NCI-H146 (cell line): Measurements from ENCODE around the gene GPR15LG.
"Not testable (repeated sequence)": the region's sequence is repeated elsewhere in the genome, so short reads cannot be mapped to it uniquely, and the experiment has no call there.

ENCODE experiments used
- DNase-seq: peaks from one replicate; lab custom pipeline; 2025; lab: John Stamatoyannopoulos, UW

GPR15LG gene

DNA sequence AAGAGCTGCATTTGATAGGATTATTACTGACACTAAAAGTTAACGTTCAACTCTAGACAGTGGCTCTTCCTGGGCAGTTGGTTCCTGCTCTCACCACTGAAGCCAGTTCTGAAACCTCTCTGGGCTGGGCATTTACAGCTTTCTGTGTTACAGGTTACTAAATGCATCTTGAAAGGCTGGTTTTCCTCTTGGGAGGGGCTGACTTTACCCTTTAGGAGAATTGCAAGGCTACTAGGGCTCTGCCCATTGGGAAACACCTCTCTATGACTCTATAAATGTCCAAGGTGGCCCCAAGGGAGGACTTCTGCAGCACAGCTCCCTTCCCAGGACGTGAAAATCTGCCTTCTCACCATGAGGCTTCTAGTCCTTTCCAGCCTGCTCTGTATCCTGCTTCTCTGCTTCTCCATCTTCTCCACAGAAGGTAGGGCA lies at the start of gene GPR15LG:
GPR15LG (plus strand) TSS at position 301 of the 429 bp plus-strand sequence; CDS start at position 352, 51 bp downstream.
- no peak for DNase-seq

DNA sequence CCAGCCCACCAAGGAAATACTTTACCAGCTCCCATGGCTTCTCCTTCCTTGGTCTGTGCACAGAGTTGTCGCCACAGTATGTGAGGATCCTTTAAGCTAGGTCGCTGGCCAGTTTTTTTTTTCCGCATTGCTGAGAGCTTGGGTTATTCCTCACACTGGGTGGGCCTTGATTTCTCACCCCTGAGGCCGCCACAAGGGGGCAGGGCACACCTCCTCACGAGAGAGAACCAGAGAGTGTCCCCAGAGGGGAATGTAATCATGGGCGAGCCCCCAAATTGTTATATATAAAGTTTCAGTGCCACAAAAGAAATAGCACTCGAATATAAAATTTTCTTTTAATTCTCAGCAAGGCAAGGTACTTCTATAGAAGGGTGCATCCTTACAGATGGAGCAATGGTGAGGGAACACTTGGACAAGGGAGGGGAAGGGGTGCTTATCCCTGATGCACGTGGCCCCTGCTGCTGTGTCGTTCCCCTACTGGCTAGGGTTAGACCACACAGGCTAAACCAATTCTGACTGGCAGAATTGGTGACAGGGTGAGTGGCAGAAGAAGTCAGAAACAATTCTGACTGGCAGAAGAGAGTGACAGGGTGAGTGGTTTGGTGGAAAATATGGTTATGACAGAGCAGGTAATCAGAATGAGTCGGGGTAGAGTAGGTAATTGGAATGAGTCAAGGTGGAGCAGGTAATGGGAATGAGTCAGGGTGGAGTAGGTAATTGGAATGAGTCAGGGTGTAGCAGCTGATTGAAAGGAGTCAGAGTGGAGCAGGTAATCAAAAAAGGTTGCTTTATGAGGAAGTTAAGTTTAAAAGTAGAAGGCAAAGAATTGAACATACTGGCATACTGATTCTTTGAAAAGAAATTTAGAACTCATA lies 47.5 kb upstream of the GPR15LG start:
- not testable (repeated sequence) for DNase-seq

DNA sequence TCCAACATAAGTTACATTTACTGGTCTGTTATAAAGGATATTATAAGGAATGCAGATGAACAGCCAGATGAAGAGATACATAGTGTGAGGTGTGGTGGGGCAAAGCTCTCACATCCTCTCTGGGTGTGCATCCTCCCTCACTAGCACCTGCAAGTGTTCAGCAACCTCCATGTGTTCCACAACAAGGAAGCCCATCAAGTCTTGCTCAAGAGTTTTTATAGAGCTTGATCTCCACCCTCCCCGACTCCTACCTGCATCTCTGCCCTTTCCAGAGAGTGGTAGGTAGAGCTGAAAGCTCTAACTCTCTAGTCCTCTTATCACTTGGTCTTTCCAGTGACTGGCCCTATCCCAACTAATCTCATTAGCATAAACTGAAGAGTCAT lies 46.8 kb upstream of the GPR15LG start:
- no peak for DNase-seq

DNA sequence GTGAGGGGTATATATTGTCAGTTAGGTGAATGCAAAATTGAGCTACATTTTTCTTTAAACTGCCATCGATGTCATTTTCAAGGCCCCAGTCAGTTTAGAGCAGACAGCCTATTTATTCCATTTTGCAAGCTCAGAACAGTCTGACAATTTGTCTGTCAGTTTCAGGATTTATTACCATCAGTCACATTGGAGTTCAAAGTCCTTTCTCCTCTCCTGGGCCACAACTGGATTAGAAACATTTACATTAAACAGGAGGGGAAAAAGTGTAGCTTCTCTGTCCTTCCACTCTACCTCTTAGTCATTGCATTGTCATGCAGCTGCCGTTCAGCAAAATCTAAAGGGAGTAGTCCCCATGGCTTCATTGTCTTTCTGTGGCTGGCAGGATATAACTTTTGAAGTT lies 37.8 kb upstream of the GPR15LG start:
- DNase-seq = no peak

DNA sequence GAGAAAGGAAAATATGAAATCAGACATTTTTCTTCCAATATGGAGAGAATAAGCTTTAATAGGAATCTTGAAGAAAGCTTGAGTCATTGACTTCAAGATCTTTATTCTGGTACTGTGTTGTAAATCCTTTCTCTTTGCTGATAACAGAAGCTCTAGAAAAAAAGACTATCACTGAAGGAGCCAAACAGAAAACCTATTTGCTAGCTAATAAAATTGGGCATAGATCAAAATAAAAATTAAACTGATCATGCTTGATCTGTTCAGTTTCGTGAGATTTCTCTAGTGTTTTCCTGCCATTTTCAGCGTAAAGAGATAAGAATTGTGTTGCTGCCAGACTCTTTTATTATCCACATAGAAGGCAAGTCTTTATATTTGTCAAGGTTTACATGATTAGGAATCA lies 35.8 kb upstream of the GPR15LG start:
- DNase-seq = no peak

DNA sequence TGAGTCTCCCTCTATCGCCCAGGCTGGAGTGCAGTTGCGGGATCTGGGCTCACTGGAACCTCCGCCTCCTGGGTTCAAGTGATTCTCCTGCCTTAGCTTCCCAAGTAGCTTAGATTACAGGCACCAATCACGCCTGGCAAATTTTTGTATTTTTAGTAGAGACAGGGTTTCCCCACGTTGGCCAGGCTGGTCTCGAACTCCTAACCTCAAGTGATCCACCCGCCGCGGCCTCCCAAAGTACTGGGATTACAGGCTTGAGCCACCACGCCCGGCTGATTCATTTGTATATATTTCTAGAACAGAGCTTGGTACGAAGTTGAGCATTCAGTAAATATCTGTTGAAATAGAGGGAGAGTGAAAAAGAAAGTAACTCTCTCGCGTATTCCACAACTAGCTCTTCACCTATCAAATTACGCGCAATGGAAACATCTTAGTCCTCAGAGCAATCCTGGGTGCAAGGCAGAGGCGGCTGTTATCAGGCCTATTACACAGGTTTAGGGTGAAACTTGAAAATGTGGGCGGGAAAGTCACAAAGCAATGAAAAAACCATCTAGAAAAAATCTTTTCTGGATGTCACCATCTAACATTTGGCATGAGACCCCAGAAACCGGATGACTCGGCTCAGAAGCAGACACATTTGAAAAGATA lies 35.0 kb upstream of the GPR15LG start:
- peak; percentile 64 for DNase-seq

DNA sequence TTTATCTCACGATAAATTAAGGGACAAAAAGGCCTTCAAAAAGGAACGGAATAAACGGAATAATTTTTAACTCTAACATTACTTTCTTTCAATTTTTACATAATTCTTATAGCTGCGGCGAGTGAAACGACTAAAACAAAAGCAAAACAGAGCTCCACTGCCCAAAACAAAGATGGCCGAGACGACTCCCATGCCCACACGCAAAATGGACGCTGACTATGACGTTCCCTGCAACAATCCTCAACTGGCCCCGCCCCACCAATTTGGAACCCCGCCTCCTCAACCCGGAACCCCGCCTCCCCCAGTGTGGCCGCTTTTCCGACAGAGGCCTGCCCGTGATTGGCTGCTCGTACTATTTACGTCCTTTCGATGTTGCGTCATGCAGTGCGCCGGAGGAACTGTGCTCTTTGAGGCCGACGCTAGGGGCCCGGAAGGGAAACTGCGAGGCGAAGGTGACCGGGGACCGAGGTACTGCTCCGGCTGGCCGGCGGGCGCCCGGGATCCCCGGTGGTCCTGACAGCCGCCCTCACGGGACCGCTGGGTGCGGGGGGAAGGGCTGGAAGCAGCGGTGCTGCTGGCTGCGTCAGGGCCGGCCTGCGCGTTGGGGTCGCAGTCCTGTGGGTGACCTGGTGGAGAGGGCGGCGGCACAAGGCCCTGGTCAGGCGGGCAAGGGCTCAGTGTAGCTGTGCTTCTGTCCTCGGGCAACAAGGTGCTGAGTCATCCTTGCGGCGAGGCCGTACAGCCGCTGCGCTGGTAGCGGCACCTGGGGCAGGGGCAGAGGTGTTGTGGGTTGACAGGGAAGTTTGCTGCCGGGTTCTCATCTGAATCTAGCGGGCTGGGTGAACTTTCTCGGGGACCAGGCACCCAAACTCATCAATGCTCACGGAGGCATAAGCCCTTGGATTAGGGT lies 34.2 kb upstream of the GPR15LG start, which contains the start of gene GHITM:
GHITM (plus strand) TSS at position 384 of the 910 bp plus-strand sequence. CDS start 1,992 bp downstream, outside the sequence.
- peak; percentile 98 for DNase-seq

DNA sequence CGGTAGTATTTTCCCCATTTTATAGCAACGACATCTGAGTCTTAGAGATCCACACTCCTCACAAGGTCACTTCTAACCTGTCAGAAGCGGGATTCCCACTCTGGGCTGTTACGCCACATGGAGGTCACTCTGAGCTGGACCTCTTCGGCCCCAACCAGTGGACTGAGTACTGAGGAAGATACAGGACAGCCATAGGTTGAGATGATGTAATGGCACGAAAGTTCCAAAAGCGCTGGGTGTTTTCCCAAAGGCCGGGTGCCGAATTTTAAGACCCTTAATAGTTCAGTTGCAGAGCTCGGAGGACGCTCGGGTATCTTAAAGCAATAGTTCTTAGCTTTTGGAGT lies 33.6 kb upstream of the GPR15LG start:
- peak; percentile 31 for DNase-seq

DNA sequence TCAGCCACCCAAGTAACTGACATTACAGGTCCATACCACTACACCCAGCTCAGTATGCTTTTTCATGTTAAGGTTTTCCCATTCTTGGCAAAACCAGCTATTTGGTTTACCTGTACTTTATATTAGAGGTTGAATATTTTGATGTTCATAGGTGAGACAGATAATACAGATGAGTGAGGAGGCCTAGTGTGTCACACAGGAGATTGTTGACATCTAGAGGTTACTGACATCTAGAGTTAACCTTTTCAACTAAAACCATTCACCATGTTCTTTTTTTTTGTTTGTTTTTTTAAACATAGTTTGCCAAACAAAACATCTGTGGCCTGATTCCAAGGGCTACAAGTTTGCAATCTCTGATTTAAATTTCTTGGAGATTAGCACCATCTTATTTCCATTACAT lies 26.3 kb upstream of the GPR15LG start:
- DNase-seq = no peak

DNA sequence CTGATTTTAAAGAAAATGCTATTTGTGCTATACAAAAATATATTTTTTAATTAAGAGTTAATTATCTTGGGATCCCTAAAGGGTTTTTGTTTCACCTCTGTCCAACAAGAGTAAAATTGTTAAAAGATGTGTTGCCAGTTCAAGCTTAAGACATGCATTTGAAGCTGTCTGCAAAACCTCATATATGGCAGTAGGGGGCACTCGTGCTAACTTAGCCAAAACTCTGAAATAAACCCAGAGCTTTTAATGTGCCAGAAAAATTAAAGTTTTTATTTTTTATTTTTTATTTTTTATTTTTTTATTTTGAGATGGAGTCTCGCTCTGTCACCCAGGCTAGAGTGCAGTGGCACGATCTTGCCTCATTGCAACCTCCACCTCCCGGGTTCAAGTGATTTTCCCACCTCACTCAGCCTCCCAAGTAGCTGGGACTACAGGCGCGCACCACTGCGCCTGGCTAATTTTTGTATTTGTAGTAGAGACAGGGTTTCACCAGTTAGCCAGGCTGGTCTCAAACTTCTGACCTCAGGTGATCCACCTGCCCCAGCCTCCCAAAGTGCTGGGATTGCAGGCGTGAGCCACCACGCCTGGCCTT lies 25.5 kb upstream of the GPR15LG start:
- peak; percentile 29 for DNase-seq

DNA sequence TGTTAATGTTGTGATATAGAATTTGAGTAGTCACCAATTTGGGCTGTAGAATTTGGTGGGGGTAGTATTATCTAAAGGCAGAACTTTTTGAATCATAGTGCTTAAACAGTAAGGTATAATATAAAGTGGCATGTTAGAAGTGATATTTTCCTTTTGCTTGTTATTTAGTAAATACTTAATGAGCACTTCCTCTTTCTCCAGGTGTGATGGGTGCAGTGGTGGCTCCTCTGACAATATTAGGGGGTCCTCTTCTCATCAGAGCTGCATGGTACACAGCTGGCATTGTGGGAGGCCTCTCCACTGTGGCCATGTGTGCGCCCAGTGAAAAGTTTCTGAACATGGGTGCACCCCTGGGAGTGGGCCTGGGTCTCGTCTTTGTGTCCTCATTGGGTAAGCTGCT lies 23.7 kb upstream of the GPR15LG start:
- no peak for DNase-seq

DNA sequence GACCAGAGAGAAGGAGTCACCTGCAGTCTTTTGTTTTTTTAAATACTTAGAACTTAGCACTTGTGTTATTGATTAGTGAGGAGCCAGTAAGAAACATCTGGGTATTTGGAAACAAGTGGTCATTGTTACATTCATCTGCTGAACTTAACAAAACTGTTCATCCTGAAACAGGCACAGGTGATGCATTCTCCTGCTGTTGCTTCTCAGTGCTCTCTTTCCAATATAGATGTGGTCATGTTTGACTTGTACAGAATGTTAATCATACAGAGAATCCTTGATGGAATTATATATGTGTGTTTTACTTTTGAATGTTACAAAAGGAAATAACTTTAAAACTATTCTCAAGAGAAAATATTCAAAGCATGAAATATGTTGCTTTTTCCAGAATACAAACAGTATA lies 20.8 kb upstream of the GPR15LG start:
- DNase-seq = no peak

DNA sequence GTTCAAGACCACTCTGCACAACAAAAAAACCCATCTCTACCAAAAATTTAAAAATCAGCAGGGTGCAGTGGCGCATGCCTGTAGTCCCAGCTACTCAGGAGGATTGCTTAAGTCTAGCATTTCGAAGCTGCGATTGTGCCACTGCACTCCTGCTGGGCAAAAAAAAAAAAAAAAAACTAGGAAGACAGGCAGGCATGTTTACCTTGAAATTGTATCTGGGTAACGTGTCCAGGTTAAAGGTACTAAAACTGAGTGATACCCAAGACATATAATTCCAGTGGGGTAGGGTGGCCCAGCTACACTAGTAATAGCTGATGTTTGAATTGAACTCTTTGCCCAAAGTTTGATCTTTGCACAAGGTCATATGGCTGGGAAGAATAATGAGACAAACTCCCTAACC lies 18.1 kb upstream of the GPR15LG start:
- DNase-seq = peak; percentile 10

DNA sequence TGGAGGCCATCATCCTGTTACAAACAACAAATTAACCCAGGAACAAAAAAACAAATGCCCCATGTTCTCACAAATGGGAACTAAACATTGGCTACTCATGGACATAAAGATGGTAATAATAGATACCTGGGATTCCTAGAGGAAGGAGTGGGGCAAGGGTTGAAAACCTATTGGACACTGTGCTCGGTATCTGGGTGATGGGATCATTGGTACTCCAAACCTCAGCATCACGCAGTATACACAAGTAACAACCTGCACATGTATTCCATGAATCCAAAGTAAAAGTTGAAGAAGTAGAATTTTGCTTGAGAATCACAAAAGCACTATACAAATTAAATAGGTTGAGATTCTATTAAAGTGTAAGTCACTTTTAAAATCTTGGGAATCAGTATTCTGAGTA lies 17.6 kb upstream of the GPR15LG start:
- DNase-seq = no peak

DNA sequence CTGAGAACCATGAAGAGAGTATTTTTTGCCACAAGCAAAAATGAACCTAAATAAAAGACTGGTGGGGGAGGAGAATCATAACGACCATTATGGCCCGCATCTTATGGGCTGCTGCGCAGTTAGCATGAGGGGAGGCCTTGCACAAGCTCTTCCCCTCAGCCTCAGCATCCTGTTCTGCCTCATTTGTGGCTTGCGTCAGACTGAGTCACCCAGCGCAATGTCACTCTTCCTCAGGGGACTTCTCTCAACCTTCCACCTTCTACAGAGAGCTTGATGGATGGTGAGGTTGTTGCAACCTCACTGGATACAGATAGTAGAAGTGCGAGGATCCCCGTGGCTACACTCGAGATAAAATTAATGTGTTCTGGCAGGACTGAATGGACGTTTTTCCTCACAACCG lies 16.8 kb upstream of the GPR15LG start:
- DNase-seq = no peak

DNA sequence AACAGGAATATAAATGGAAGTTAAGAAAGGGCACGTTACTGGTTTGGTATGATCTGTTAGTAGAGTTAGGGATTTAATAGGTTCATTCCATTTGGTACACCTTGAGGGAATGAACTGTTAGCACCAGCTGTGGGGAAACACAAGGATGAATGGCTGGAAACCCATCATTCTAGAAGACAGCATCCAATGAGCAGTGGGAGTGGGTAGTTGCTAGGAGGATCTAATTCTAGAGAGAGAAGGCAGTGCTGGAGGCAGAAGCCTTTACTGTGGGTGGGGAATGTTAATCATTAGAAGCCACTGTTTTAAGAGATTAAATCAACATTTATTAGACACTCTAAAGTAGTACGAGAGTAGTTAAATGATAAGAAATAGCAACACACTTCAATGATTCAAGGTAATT lies 15.5 kb upstream of the GPR15LG start:
- DNase-seq = no peak

DNA sequence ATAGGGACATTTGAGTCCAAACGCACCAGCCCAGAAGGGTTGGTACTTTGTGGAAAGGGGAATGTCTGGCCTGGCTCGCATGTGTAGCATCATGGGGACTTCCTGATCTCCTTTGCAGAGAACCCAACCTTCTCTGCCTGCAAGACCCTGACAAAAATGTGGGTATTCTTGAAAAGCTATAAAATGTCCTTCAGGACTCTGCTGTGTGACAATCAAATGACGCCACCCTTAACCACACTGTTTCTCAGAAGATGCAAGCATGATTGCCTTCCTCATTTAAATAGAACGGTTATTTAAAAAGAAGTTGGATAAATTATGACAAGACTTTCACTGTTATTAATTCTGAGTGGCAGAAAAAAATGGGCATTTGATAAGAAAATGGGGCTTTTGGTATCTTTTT lies 15.1 kb upstream of the GPR15LG start:
- no peak for DNase-seq

DNA sequence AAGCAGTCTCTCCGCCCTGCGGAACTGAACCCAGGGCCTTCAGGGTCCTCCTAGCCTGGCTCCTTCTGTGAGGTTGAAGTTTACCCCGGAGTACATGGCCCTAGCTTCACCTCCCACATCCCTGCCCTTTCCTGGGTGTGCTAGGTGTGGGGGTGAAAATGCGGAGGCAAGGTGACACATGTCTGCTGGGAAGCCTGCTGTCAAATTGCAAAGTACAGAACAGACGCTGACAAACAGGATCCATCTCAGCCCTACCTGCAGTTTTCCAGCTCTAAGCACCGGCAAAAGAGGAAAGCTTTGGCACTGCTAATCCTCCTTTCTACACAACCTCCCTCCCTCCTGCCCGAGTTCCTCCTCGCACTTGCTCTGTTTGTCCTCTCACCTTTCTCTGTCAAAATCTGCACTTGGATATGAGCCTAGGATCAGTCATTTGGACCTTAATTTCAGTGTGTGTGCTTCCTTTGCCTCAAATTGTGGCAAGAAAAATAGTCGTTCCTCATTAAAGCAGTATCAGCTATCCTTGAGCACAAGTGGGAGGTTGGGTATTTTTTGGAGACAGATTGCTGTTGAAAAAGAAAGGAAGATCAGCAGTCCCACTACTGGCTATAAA lies 14.4 kb upstream of the GPR15LG start:
- DNase-seq = no peak

DNA sequence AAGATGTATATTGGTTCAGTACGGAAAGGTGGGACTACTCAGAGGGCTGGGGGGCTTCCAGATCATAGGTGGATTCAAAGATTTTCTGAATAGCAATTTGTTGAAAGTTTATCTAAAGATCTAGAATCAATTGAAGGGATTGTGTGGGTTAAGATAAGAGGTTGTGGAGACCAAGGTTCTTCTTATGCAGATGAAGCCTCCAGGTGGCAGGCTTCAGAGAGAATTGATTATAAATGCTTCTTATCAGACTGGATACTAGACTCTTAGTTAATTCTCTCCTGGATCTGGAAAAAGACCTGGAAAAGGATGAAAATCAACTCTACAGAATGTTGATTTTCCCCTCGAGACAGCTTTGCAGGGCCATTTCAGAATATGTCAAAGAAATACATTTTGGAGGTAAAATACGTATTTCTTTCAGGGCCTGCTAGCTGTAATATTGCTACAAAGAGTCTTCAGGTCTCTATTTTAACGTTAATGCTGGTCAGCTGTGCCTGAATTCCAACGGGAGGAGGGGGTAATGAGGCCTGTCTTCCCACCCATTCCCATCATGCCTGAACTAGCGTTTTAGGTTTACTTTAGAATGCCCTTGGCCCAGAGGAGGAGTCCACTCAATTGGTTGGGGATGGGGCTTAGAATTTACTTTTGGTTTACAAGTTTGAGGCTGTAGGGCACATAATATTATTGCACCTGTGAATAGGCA lies 12.8 kb upstream of the GPR15LG start:
- DNase-seq = no peak

DNA sequence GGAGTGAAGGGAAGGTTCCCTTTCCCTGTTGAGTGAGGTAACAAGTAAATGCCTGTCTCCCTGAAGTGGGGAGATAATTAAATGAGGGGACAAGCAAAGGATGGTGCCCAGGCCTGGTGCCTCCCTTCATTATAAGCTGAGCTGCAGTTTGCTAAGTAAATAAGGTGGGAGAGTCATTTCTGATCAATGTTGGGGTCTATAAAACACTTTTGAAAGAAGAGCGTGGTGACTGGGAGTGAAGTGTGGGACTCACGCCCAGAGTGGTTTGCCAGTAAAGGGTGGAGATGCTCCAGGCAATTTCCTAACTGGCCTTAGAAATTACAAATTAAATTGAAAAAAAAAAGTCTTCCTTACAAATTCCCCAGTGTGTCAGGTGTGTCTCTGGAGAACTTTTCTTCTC lies 9.6 kb upstream of the GPR15LG start:
- DNase-seq = no peak

DNA sequence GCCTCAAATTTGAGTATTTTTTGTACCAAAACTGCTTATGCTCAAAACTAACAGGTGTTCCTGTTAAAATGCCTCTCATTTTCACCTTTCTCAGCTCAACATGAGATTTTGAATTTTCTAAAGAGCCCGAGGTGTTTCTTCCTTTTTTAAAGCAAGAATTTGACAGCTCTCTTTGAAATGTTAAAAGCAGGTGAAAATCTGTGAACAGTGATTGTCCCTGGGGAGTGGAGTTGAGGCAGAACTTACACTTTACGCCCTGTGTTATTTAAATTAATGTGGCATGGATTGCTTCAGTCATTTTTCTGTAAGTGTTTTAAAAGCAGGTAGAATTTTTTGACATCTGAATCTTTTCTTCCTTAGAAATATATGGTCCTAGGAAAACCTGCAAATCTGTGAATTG lies 9.2 kb upstream of the GPR15LG start:
- DNase-seq = no peak
